ENCODE data around the gene FHL2.

The FHL2 gene

GRCh38 chr2:105382177-105382576 is 16.7 kb downstream of the FHL2 start:
- DNase-seq (ENCODE audit: low read depth, low spot score), result no peak
- peaks cover 18% of the 10 kb centered on the region for H3K36me3 ChIP-seq (ENCODE audit: insufficient read depth, low read length)
- H3K27ac ChIP-seq, result no peak overlapping the region
- no peaks in the 10 kb centered on the region for H3K9me3 ChIP-seq (ENCODE audit: low read depth, low read length)
- no peak overlapping the region for H3K4me3 ChIP-seq
- TF ChIP-seq FOXP2 (optimal IDR thresholded peaks at IDR 0.05; ENCODE audit: control extremely low read depth, extremely low read length, insufficient read depth), result no peak
- TF ChIP-seq POLR2AphosphoS5 (IDR thresholded peaks at IDR 0.05; ENCODE audit: borderline replicate concordance, low read depth, low read length), result no peak
- TF ChIP-seq EZH2 (IDR thresholded peaks at IDR 0.05), result no peak
- H3K9ac ChIP-seq (ENCODE audit: insufficient read length), result no peak overlapping the region

DNA sequence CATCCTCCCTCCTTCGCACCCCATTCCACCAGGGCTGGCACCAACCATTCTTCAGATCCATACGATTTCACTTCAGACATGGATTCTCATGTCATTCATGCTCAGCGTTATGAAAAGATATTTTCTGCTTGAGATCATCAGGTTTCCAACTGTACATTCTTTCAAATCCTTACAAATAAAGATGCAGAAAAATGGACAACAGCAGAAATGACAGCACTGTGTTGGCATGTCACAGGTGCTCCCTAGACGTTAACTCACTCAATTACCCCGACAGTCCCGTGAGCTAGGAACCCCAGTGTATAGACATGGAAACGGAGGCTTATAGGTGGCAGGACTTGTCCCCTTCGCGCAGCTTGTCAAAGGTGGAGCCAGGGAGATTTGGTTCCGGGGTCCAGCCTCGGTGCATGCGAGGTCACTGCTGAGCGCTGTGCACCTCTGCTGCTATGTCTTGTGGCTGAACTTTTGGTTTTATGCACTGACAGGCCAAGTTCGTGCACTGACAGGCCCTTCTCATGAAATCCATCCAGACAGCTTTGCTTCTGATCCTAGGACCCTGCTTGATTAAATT is 17.7 kb downstream of the FHL2 start:
- Histone ChIP-seq H3K36me3 (ENCODE audit: insufficient read depth, low read length) (peaks cover 18% of the 10 kb centered on the region), H3K4me3 (no peak overlapping the region), H3K9ac (ENCODE audit: insufficient read length) (no peak overlapping the region), H3K27ac (no peak overlapping the region), H3K9me3 (ENCODE audit: low read depth, low read length) (no peaks in the 10 kb centered on the region)
- no peak for TF ChIP-seq FOXP2 (optimal IDR thresholded peaks at IDR 0.05; ENCODE audit: control extremely low read depth, extremely low read length, insufficient read depth)
- TF ChIP-seq EZH2 (IDR thresholded peaks at IDR 0.05), result no peak
- TF ChIP-seq POLR2AphosphoS5 (IDR thresholded peaks at IDR 0.05; ENCODE audit: borderline replicate concordance, low read depth, low read length), result no peak
- no peak for DNase-seq (ENCODE audit: low read depth, low spot score)

DNA sequence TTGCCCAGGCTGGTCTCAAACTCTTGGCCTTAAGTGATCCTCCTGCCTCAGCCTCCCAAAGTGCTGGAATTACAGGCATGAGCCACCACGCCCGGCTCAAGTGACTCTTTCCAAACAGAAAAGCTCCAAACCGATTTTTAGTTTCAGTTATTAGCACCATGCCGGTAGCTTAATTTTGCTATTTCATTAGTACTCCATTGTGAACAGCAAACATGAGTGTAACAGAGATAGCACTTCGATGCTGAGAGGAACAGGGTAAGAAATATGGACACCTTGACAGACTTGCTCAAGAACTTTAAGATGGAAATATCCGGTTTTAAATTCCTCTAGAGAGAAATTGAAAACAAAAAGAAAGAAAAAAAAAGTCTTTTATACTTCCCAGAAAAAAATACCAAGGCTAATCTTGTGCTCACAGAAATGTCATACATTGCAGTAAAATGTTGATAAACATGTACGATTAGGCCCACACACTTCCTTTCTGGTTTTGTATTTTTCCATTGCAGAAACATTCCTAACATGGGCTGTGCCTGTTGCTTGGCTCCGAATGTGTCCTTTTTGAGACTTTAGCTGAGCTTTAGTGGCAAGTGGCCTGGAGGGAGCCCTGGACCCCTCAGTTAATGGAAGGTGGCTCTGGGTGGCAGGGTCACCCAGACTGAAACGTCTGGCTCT is 18.3 kb downstream of the FHL2 start:
- H3K4me3 ChIP-seq, result no peak overlapping the region
- H3K9me3 ChIP-seq (ENCODE audit: low read depth, low read length), result no peaks in the 10 kb centered on the region
- no peak for DNase-seq (ENCODE audit: low read depth, low spot score)
- H3K36me3 ChIP-seq (ENCODE audit: insufficient read depth, low read length), result peaks cover 13% of the 10 kb centered on the region
- TF ChIP-seq FOXP2 (optimal IDR thresholded peaks at IDR 0.05; ENCODE audit: control extremely low read depth, extremely low read length, insufficient read depth), result no peak
- no peak for TF ChIP-seq EZH2 (IDR thresholded peaks at IDR 0.05)
- no peak for TF ChIP-seq POLR2AphosphoS5 (IDR thresholded peaks at IDR 0.05; ENCODE audit: borderline replicate concordance, low read depth, low read length)
- H3K27ac ChIP-seq, result no peak overlapping the region
- H3K9ac ChIP-seq (ENCODE audit: insufficient read length), result no peak overlapping the region

DNA sequence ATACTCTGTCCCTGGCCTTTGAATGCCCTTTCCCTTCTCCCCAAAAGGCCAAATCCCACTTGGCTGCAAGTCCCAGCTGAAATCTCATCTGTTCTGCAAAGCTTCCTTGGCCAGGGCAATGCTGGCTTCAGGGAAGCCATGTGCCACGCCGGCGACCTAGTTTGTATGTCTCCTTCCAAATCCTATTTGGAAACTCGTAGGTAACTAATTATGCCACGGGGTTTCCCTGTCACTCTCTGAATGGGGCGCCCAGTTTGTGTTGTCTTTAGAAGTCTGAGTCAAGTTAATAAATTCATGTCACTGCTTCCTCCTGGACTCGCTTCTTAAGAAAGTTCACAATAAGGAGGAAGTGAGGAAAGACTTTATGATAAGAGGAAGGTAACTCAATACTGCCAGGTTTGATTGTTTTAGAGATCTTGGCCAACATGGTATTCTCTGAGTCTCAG is 19.1 kb downstream of the FHL2 start:
- DNase-seq (ENCODE audit: low read depth, low spot score), result no peak
- no peak overlapping the region for H3K4me3 ChIP-seq
- no peak overlapping the region for H3K27ac ChIP-seq
- no peak for TF ChIP-seq FOXP2 (optimal IDR thresholded peaks at IDR 0.05; ENCODE audit: control extremely low read depth, extremely low read length, insufficient read depth)
- no peak for TF ChIP-seq EZH2 (IDR thresholded peaks at IDR 0.05)
- no peak for TF ChIP-seq POLR2AphosphoS5 (IDR thresholded peaks at IDR 0.05; ENCODE audit: borderline replicate concordance, low read depth, low read length)
- H3K36me3 ChIP-seq (ENCODE audit: insufficient read depth, low read length), result peaks cover 6% of the 10 kb centered on the region; the same call in 1 of the 2 replicates
- H3K9ac ChIP-seq (ENCODE audit: insufficient read length), result no peak overlapping the region
- H3K9me3 ChIP-seq (ENCODE audit: low read depth, low read length), result no peaks in the 10 kb centered on the region

- TF ChIP-seq EZH2 (IDR thresholded peaks at IDR 0.05) (no peak), POLR2AphosphoS5 (IDR thresholded peaks at IDR 0.05; ENCODE audit: borderline replicate concordance, low read depth, low read length) (no peak), FOXP2 (optimal IDR thresholded peaks at IDR 0.05; ENCODE audit: control extremely low read depth, extremely low read length, insufficient read depth) (no peak)
- H3K4me3 ChIP-seq, result no peak overlapping the region
- no peak for DNase-seq (ENCODE audit: low read depth, low spot score)
- no peak overlapping the region for H3K27ac ChIP-seq
- H3K36me3 ChIP-seq (ENCODE audit: insufficient read depth, low read length), result peaks cover 6% of the 10 kb centered on the region; the same call in 1 of the 2 replicates
- H3K9ac ChIP-seq (ENCODE audit: insufficient read length), result no peak overlapping the region
- no peaks in the 10 kb centered on the region for H3K9me3 ChIP-seq (ENCODE audit: low read depth, low read length)
Measured at GRCh38 chr2:105378921-105379383, 19.9 kb downstream of the FHL2 start.

DNA sequence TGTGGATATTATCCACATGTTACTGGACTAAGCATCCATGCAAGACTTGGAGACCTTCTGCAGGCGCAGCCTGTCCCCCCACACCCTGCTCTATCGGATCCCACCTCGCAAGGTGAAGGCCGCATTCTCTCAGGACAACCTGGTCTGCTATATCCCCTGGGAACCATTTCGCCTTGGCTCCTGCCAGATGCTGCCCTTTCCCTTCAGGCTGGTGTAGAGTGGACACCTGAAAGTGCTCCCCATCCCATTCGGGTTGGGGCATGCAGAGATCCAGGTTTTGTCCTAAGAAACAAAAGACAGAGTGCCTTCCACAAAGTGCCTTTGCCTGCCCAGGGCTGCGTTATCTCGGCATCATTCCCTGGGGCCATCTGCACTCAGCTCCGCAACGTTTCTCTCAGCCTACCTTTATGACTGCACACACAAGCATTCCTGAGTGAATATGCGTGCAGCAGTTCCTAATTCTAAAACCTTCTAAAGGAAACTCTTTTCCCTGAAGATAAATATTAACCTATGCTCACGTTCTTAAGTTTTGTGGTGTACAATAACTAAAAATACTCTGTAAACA is 20.5 kb downstream of the FHL2 start:
- H3K36me3 ChIP-seq (ENCODE audit: insufficient read depth, low read length), result peaks cover under 1% of the 10 kb centered on the region; the same call in 1 of the 2 replicates
- H3K27ac ChIP-seq, result no peak overlapping the region
- H3K9me3 ChIP-seq (ENCODE audit: low read depth, low read length), result no peaks in the 10 kb centered on the region
- H3K9ac ChIP-seq (ENCODE audit: insufficient read length), result no peak overlapping the region
- no peak overlapping the region for H3K4me3 ChIP-seq
- TF ChIP-seq FOXP2 (optimal IDR thresholded peaks at IDR 0.05; ENCODE audit: control extremely low read depth, extremely low read length, insufficient read depth) (no peak), EZH2 (IDR thresholded peaks at IDR 0.05) (no peak), POLR2AphosphoS5 (IDR thresholded peaks at IDR 0.05; ENCODE audit: borderline replicate concordance, low read depth, low read length) (no peak)
- DNase-seq (ENCODE audit: low read depth, low spot score), result no peak

DNA sequence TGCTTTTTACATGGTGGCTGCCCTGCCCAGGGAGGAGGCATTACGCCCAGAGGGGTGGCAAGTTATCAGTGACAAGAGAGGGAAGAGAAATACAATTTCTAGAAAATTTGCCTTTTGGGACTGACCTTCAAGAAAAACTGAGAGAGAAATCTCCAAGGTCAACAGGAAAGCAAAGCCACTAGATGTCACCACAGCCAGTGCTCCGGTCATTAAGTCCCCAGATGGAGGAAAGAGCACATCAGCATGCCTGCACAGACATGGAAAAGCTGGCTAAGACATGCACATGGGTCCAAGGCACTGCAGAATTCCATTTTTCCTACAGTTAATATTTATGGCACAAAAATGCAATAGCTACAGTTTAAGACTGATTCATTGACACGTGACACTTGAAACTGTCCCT is 21.0 kb downstream of the FHL2 start:
- H3K9me3 ChIP-seq (ENCODE audit: low read depth, low read length), result no peaks in the 10 kb centered on the region
- H3K9ac ChIP-seq (ENCODE audit: insufficient read length), result no peak overlapping the region
- no peaks in the 10 kb centered on the region; the same call in 1 of the 2 replicates for H3K36me3 ChIP-seq (ENCODE audit: insufficient read depth, low read length)
- H3K27ac ChIP-seq, result no peak overlapping the region
- H3K4me3 ChIP-seq, result no peak overlapping the region
- TF ChIP-seq FOXP2 (optimal IDR thresholded peaks at IDR 0.05; ENCODE audit: control extremely low read depth, extremely low read length, insufficient read depth), result no peak
- no peak for TF ChIP-seq EZH2 (IDR thresholded peaks at IDR 0.05)
- no peak for TF ChIP-seq POLR2AphosphoS5 (IDR thresholded peaks at IDR 0.05; ENCODE audit: borderline replicate concordance, low read depth, low read length)
- no peak for DNase-seq (ENCODE audit: low read depth, low spot score)

- no peak overlapping the region for H3K4me3 ChIP-seq
- H3K9ac ChIP-seq (ENCODE audit: insufficient read length), result no peak overlapping the region
- no peak overlapping the region for H3K27ac ChIP-seq
- DNase-seq (ENCODE audit: low read depth, low spot score), result no peak
- H3K9me3 ChIP-seq (ENCODE audit: low read depth, low read length), result no peaks in the 10 kb centered on the region
- TF ChIP-seq POLR2AphosphoS5 (IDR thresholded peaks at IDR 0.05; ENCODE audit: borderline replicate concordance, low read depth, low read length), result no peak
- no peak for TF ChIP-seq EZH2 (IDR thresholded peaks at IDR 0.05)
- TF ChIP-seq FOXP2 (optimal IDR thresholded peaks at IDR 0.05; ENCODE audit: control extremely low read depth, extremely low read length, insufficient read depth), result no peak
- H3K36me3 ChIP-seq (ENCODE audit: insufficient read depth, low read length), result no peaks in the 10 kb centered on the region; the same call in 1 of the 2 replicates
Measured at GRCh38 chr2:105376789-105377240, 22.0 kb downstream of the FHL2 start.
